Activated CD8-positive, alpha-beta T cell treated with anti-CD3 and anti-CD28 coated beads, Interleukin-2, amount 10 ng/mL, durations not matched to agents 7 days and 5 days (primary cell): ENCODE measurements around the gene CDK17. TPM values are rescaled to one million over a fixed set of nuclear protein-coding genes. Genes with fewer than 3 reads are reported as not detected.

Experiments
- ATAC-seq: fragments of 150-1000 bp; cut with Tn5 transposase; one replicate; pipeline ENCODE4 v1.10.0; 2021; ENCODE audit warnings: moderate library complexity
- CTCF ChIA-PET: fragments of 350-600 bp; sonication (Branson Sonifier 250); formaldehyde crosslinking; loops from one replicate; lab custom pipeline; 2021; ENCODE audit warnings: antibody characterized with exemption; lab: Charles Lee
- POLR2A ChIA-PET: fragments of 350-600 bp; sonication (Branson Sonifier 250); formaldehyde crosslinking; loops from one replicate; lab custom pipeline; 2021; ENCODE audit warnings: antibody characterized with exemption; lab: Charles Lee
- DNase-seq: peaks from one replicate; pipeline ENCODE4 v3.0.0-alpha.2; 2020
- H3K27ac Mint-ChIP-seq: one replicate; pipeline ENCODE4 v1.8.0; 2021; ENCODE audit warnings: mild to moderate bottlenecking, mixed read lengths
- H3K27me3 Mint-ChIP-seq: one replicate; pipeline ENCODE4 v1.8.0; 2021; ENCODE audit warnings: low read depth, mixed read lengths
- H3K36me3 Mint-ChIP-seq: one replicate; pipeline ENCODE4 v1.8.0; 2021; ENCODE audit warnings: low read depth, mixed read lengths
- H3K4me1 Mint-ChIP-seq: one replicate; pipeline ENCODE4 v1.8.0; 2021; ENCODE audit warnings: low read depth, mixed read lengths
- H3K4me3 Mint-ChIP-seq: one replicate; pipeline ENCODE4 v1.8.0; 2021; ENCODE audit warnings: mild to moderate bottlenecking, mixed read lengths
- H3K9me3 Mint-ChIP-seq: one replicate; pipeline ENCODE4 v1.8.0; 2022; ENCODE audit warnings: mixed read lengths; ENCODE audit not compliant: insufficient read depth
- total RNA-seq, 2 experiments: library from RNA; stranded (reverse); gene quantifications; one replicate each; pipeline ENCODE4 v1.2.3, GENCODE V29; 2021

The CDK17 gene
- total RNA-seq, 2 experiments from 2014 or later = 38.2 to 39.5 TPM

DNA sequence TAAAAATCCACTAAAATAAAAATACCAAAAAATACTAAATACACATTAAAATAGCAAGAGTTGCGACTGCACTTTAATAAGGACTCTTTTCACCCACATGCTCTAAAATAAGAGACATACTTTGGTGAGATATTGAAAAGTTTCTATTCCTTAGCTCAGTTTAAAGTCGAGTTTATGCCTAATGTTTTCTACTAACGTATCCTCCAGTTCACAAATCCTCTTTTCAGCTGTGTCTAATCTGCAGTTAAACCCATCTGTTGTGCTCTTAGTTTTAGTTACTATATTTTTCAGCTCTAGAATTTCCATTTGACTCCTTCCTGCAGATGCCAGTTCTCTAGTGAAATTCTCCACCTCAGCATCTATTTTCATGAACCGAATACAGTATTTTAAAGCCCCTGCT, 63.8 kb downstream of the CDK17 start:
- Mint-ChIP-seq H3K27ac (no peak overlapping the region), H3K4me3 (no peak overlapping the region), H3K27me3 (no peaks in the 10 kb centered on the region), H3K9me3 (peaks cover 10% of the 10 kb centered on the region), H3K36me3 (peaks cover 38% of the 10 kb centered on the region), H3K4me1 (peaks cover 32% of the 10 kb centered on the region)
- DNase-seq (no peak), ATAC-seq (no peak)
- ChIA-PET CTCF (interaction anchor here (0.6 to 3.9 kb wide), 9 partner anchors 8 to 180 kb away, joined by 3 to 15 read pairs (median 3); partner anchors contain the start of gene CDK17), POLR2A (interaction anchor here (3.4 kb wide), 1 partner anchor 63 kb away, joined by 16 read pairs; the partner anchor contains the start of gene CDK17)

DNA sequence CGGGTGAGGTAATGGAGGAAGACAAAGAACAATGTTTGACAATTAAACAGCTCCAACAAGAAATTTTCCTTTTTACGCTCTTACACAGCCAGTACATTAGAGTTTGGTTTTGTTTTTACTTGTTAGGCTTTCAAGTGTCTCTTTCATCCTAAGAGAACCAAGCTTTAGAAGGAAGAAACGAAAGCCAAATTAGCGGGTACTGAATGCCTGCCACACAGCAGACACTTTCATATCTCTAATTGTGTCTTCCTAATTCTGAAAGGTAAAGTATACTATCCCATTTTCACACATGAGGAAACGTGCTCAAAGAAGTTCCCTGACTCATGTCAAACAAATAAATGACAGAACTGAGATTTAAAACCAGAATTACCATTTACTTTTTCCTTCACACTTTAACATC, 65.0 kb downstream of the CDK17 start:
- DNase-seq (no peak), ATAC-seq (peak; percentile 74)
- H3K4me3 Mint-ChIP-seq = peak overlapping the region; percentile 41
- peak overlapping the region; percentile 46 for H3K27ac Mint-ChIP-seq
- POLR2A ChIA-PET = interaction anchor here (3.4 kb wide), 1 partner anchor 64 kb away, joined by 16 read pairs; the partner anchor contains the start of gene CDK17
- peaks cover 34% of the 10 kb centered on the region for H3K4me1 Mint-ChIP-seq
- peaks cover 43% of the 10 kb centered on the region for H3K36me3 Mint-ChIP-seq
- CTCF ChIA-PET = interaction anchor here (1.2 to 3.9 kb wide), 5 partner anchors 9 to 120 kb away, joined by 3 to 15 read pairs (median 6); partner anchors contain the start of gene CDK17
- no peaks in the 10 kb centered on the region for H3K27me3 Mint-ChIP-seq
- peaks cover 10% of the 10 kb centered on the region for H3K9me3 Mint-ChIP-seq

DNA sequence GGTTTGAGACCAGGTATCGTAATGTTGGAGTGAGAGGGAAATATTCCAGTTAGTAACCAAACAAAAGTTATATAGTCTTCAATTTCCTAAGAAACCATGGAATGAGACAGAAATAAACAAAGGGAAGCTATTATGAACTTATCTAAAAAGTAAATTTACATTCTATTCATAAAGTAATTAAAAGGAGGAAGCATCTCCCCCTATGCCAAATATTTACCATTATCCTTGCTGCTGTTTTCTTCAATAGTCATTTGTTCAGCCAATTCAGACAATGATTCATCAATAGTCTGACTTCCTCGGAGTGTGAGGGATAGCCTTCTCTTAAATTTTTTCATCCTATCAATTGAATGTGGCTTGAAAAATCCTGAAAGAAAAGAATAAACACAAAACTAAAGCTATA, 65.7 kb downstream of the CDK17 start:
- ChIA-PET POLR2A (no interaction called here), CTCF (interaction anchor here (1.2 to 3.9 kb wide), 5 partner anchors 13 to 120 kb away, joined by 3 to 15 read pairs (median 6); partner anchors contain the start of gene CDK17)
- Mint-ChIP-seq H3K27me3 (no peaks in the 10 kb centered on the region), H3K27ac (no peak overlapping the region), H3K9me3 (peaks cover 10% of the 10 kb centered on the region), H3K4me3 (no peak overlapping the region), H3K36me3 (peaks cover 44% of the 10 kb centered on the region), H3K4me1 (peaks cover 42% of the 10 kb centered on the region)
- DNase-seq = no peak
- ATAC-seq = no peak

DNA sequence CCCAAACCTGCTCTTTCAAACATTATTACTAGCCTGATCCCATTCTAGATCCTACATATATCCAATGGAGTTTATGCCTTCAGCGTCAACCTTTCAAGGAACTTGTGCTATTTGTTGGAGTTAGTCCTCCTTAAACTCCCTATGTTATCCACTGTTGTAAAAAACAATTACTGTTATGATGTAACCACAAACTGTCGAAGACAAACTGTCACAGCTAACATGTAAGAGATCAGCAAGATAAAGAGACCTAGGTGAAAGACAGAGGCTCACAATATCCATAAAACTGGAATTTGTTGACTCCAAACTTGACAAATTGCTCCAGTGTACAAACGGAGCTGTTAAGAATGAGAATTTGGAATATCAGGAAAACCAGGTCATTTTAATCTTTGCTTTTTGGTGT, 70.7 kb downstream of the CDK17 start:
- ATAC-seq (no peak), DNase-seq (no peak)
- Mint-ChIP-seq H3K27me3 (no peaks in the 10 kb centered on the region), H3K27ac (no peak overlapping the region), H3K9me3 (no peaks in the 10 kb centered on the region), H3K4me3 (no peak overlapping the region), H3K4me1 (peaks cover 42% of the 10 kb centered on the region), H3K36me3 (peaks cover 35% of the 10 kb centered on the region)
- CTCF ChIA-PET = interaction anchor here (1.3 to 1.6 kb wide), 3 partner anchors 18 to 172 kb away, joined by 3 to 5 read pairs (median 4); no protein-coding TSS in a partner anchor
- POLR2A ChIA-PET = interaction anchor here (0.6 kb wide), 1 partner anchor 389 kb away, joined by 7 read pairs; no protein-coding TSS in a partner anchor

DNA sequence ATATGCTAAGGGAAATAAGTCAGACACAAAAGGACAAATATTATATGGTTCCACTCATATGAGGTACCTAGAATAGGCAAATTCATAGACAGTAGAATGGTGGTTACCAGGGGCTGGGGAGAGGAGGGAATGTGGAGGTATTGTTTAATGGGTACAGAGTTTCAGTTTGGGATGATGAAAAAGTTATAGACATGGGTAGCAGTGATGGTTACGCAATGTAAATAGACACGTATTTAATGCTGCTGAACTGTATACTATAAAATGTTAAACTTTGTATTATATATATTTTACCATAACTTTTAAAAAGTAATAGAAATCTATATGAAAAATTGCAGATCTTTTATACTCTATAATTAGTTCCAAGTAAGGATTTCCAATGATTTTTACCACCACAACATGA, 71.2 kb downstream of the CDK17 start:
- no peak for ATAC-seq
- H3K27ac Mint-ChIP-seq = no peak overlapping the region
- ChIA-PET POLR2A (interaction anchor here (0.6 kb wide), 1 partner anchor 388 kb away, joined by 7 read pairs; no protein-coding TSS in a partner anchor), CTCF (interaction anchor here (1.6 kb wide), 1 partner anchor 19 kb away, joined by 5 read pairs; no protein-coding TSS in a partner anchor)
- no peak for DNase-seq
- H3K36me3 Mint-ChIP-seq = peaks cover 36% of the 10 kb centered on the region
- H3K4me1 Mint-ChIP-seq = peaks cover 38% of the 10 kb centered on the region
- no peaks in the 10 kb centered on the region for H3K9me3 Mint-ChIP-seq
- H3K27me3 Mint-ChIP-seq = no peaks in the 10 kb centered on the region
- no peak overlapping the region for H3K4me3 Mint-ChIP-seq

DNA sequence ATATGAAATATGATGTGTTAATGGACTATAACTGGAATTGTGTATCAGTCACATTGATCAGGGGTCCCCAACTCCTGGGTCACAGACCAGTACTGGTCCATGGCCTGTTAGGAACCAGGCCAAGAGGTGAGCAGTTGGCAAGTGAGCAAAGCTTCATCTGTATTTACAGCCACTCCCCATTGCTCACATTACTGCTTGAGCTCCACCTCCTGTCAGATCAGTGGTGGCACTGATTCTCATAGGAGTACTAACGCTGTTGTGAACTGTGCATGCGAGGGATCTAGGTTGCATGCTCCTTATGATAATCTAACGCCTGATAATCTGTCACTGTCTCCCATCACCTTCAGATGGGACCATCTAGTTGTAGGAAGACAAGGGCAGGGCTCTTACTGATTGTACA, 72.3 kb downstream of the CDK17 start:
- ChIA-PET CTCF (interaction anchor here (1.8 to 2.2 kb wide), 2 partner anchors 9 to 32 kb away, joined by 5 to 6 read pairs; no protein-coding TSS in a partner anchor), POLR2A (no interaction called here)
- Mint-ChIP-seq H3K36me3 (peaks cover 43% of the 10 kb centered on the region), H3K9me3 (no peaks in the 10 kb centered on the region), H3K4me1 (peaks cover 34% of the 10 kb centered on the region), H3K27ac (no peak overlapping the region), H3K27me3 (no peaks in the 10 kb centered on the region), H3K4me3 (no peak overlapping the region)
- ATAC-seq (no peak), DNase-seq (no peak)

DNA sequence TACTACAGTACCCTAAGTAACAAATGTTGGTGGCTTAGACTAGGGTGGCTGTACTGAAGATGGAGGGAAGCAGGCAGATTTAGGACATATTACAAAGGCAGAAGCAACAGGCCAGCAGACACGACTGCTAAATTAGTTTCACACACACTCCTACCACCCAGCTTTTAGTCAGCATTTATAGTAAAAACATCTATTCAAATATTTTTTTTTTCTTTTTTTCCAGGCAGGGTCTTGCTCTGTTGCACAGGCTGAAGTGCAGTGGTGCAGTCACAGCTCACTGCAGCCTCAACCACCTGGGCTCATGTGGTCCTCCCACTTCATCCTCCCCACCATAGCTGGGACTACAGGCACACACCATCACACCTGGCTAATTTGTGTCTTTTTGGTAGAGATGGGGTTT, 72.9 kb downstream of the CDK17 start:
- Mint-ChIP-seq H3K27ac (no peak overlapping the region), H3K4me3 (no peak overlapping the region), H3K36me3 (peaks cover 45% of the 10 kb centered on the region), H3K27me3 (no peaks in the 10 kb centered on the region), H3K9me3 (no peaks in the 10 kb centered on the region), H3K4me1 (peaks cover 34% of the 10 kb centered on the region)
- DNase-seq (no peak), ATAC-seq (no peak)
- CTCF ChIA-PET = interaction anchor here (1.8 to 2.2 kb wide), 2 partner anchors 10 to 33 kb away, joined by 5 to 6 read pairs; no protein-coding TSS in a partner anchor
- POLR2A ChIA-PET = interaction anchor here (0.6 to 0.8 kb wide), 2 partner anchors 19 to 73 kb away, joined by 3 to 5 read pairs; partner anchors contain the start of gene CDK17

DNA sequence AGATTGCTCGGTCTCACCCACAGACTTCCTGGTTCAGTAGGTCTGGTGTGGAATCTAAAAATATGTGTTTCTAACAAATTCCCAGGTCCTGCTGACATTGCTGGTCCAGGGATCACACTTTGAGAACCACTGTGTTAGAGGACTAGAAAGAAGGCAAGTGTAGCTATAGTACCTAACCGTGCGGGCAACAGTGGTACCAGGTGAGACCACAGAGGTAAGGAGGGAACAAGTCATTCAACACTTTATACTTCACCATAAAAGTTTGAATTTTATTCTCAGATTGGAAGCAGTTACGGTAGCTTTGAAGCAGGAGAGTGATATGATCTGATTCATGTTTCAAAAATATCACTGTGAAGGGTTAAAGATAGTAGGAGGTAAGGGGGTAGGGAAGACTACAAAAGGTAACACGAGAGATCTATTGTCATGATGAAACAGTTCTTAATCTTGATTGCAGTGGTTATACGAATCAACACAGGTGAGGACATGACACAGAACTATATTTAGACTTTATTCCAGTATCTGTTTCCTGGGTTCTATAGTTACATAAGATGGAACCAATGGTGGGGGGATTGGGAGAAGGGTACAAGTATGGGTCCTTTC, 73.5 kb downstream of the CDK17 start:
- no peak overlapping the region for H3K4me3 Mint-ChIP-seq
- no peak for DNase-seq
- POLR2A ChIA-PET = interaction anchor here (0.6 to 2.1 kb wide), 4 partner anchors 20 to 296 kb away, joined by 3 to 6 read pairs (median 4); partner anchors contain the start of gene CDK17
- H3K9me3 Mint-ChIP-seq = no peaks in the 10 kb centered on the region
- no peak overlapping the region for H3K27ac Mint-ChIP-seq
- CTCF ChIA-PET = interaction anchor here (0.6 to 2.2 kb wide), 4 partner anchors 11 to 52 kb away, joined by 3 to 6 read pairs (median 4); no protein-coding TSS in a partner anchor
- no peaks in the 10 kb centered on the region for H3K27me3 Mint-ChIP-seq
- peaks cover 47% of the 10 kb centered on the region for H3K36me3 Mint-ChIP-seq
- peaks cover 34% of the 10 kb centered on the region for H3K4me1 Mint-ChIP-seq
- peak; percentile 35 for ATAC-seq

DNA sequence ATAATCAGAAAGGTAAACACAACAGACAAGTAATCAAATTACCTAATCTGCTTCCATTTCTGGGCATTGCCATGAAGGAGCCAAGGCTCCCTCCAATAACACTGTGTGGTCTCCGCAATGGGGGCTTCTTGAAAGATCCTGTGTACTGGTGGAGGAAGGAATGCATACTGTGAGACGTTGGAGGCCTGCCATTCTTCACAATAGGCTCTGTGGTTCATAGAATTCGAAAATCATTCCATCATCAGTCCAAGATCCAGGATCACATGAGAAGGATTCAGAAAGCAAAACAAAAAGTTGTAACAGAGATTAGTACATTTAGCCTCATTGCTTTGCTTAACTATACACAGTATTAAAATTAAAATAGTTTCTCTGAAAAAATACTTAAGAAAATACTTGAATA, 76.3 kb downstream of the CDK17 start:
- CTCF ChIA-PET = no interaction called here
- Mint-ChIP-seq H3K4me3 (no peak overlapping the region), H3K27ac (no peak overlapping the region), H3K36me3 (peaks cover 39% of the 10 kb centered on the region), H3K27me3 (no peaks in the 10 kb centered on the region), H3K4me1 (peaks cover 21% of the 10 kb centered on the region), H3K9me3 (no peaks in the 10 kb centered on the region)
- POLR2A ChIA-PET = no interaction called here
- ATAC-seq (no peak), DNase-seq (no peak)

DNA sequence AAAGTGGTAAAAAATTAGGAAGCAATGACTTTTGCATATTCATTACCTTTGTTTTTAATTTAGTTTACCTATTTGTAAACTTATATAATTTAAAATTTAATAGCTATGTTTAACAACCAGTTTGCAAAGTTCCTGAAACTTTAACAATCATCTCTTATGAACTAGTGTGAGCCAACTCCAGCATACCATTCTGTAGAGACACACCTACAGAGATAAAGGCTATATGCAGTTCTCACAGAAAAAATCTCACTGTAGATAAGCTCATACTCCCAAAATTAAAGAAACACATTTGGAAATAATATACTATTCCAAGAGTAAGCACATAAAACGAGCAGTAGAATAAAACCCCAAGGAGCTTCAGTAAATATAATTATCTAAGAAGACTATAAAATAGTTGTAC, 77.5 kb downstream of the CDK17 start:
- no peaks in the 10 kb centered on the region for H3K27me3 Mint-ChIP-seq
- peaks cover 35% of the 10 kb centered on the region for H3K36me3 Mint-ChIP-seq
- no peak overlapping the region for H3K4me3 Mint-ChIP-seq
- CTCF ChIA-PET = interaction anchor here (0.8 to 1.0 kb wide), 2 partner anchors 107 to 194 kb away, joined by 3 read pairs; no protein-coding TSS in a partner anchor
- no peaks in the 10 kb centered on the region for H3K9me3 Mint-ChIP-seq
- H3K27ac Mint-ChIP-seq = no peak overlapping the region
- ATAC-seq (no peak), DNase-seq (no peak)
- POLR2A ChIA-PET = interaction anchor here (0.6 kb wide), 1 partner anchor 13 kb away, joined by 3 read pairs; no protein-coding TSS in a partner anchor
- H3K4me1 Mint-ChIP-seq = peaks cover 15% of the 10 kb centered on the region

DNA sequence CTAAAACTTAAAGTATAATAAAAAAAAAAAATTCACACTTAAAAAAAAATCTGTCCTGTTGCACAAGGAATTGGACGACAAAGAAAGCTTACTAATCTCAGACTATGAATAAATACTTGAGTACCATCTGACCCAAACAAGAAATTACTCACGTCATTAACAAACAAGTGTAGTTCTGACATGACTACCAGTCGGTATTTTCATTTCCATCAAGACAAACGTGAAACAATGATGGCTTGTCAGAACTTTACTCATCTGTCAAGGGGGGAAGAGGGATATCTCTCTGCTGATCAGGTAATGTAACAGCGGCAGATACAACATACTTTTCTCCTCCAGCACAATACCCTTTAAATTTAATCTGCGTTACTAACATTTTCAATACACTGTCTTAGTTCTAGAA, 78.3 kb downstream of the CDK17 start:
- Mint-ChIP-seq H3K9me3 (no peaks in the 10 kb centered on the region), H3K27ac (no peak overlapping the region), H3K4me1 (peaks cover 9% of the 10 kb centered on the region), H3K4me3 (no peak overlapping the region), H3K27me3 (no peaks in the 10 kb centered on the region), H3K36me3 (peaks cover 32% of the 10 kb centered on the region)
- ChIA-PET CTCF (interaction anchor here (0.8 to 1.0 kb wide), 2 partner anchors 107 to 195 kb away, joined by 3 read pairs; no protein-coding TSS in a partner anchor), POLR2A (interaction anchor here (0.6 kb wide), 2 partner anchors 12 to 68 kb away, joined by 3 to 5 read pairs; no protein-coding TSS in a partner anchor)
- no peak for DNase-seq
- ATAC-seq = no peak
